ENCODE results near the gene MTFMT.

DNA sequence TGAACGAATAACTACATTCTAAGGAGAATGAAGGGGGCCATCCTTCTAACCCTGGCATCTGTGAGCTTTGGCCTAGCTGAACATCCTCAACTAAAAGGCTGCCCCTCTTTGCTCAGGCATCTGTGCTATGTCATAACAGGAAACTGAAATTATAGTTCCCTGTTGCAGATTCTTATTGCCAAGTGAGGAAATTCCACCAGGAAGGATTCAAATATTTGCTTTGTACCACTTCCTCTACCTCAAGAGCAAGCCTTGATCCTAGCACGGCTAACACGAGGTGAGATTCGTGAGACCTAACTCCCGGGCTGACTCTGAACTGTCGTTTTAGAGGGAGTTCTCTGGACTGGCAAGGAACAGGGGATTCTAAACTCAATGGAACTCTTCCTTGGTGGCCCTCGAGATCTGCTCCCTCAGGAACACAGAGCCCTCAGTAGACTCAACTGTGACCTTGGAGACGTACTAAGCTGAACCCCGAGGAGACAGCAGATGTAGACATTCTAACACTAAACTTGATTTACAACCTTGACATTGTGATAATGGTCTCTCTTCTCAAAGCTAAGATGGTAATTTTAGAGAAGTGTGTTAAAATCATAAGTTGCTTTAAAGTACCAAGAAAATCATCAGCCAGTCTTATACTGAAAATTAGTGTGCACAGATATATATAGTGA lies 43.9 kb downstream of the MTFMT start:
- TF ChIP-seq FOXA1 (IDR thresholded peaks at IDR 0.05) = no peak
- 0 out of 2 replicates have a peak, but pooled peaks have one; percentile 3 for TF ChIP-seq PKNOX1 (IDR thresholded peaks at IDR 0.05)
- no peak for TF ChIP-seq ARNT (IDR thresholded peaks at IDR 0.05)
- TF ChIP-seq ELF4 (IDR thresholded peaks at IDR 0.05) = no peak
- TF ChIP-seq FOXM1 (IDR thresholded peaks at IDR 0.05; ENCODE audit: borderline replicate concordance) = no peak

Measured in HEK293T (cell line).